GM21619 (cell line): Measurements from ENCODE around the gene RBM44.
A peak's percentile ranks its signal among the peaks of the same experiment; 100 is the strongest.
"Not testable (repeated sequence)": the region's sequence is repeated elsewhere in the genome, so short reads cannot be mapped to it uniquely, and the experiment has no call there.

Source experiments
- ATAC-seq: cut with Tn5 transposase; IDR thresholded peaks from one replicate; pipeline ENCODE4 v1.9.1; 2021; ENCODE audit not compliant: unreplicated experiment

The RBM44 gene

GRCh38 chr2:237857791-237858190 is 59.2 kb downstream of the RBM44 start:
- no peak for ATAC-seq

- peak; percentile 55 for ATAC-seq
Measured at GRCh38 chr2:237858294-237859081, 59.9 kb downstream of the RBM44 start.

- ATAC-seq = no peak
Measured at GRCh38 chr2:237859082-237859433, 60.5 kb downstream of the RBM44 start.

GRCh38 chr2:237859533-237860272 is 61.1 kb downstream of the RBM44 start, which contains the start of gene RAMP1:
TSS of gene RAMP1 (plus strand) at chr2:237859623. CDS start at chr2:237859676, 53 bp downstream.
- ATAC-seq = no peak

- ATAC-seq = no peak
Measured at GRCh38 chr2:237860273-237860935, 61.8 kb downstream of the RBM44 start.

GRCh38 chr2:237861875-237862527 is 63.4 kb downstream of the RBM44 start:
- no peak for ATAC-seq

GRCh38 chr2:237862528-237862895 is 63.9 kb downstream of the RBM44 start:
- ATAC-seq = no peak

GRCh38 chr2:237863102-237863511 is 64.5 kb downstream of the RBM44 start:
- no peak for ATAC-seq

GRCh38 chr2:237863689-237864443 is 65.3 kb downstream of the RBM44 start:
- ATAC-seq = no peak

GRCh38 chr2:237864444-237864931 is 65.9 kb downstream of the RBM44 start:
- ATAC-seq = no peak

- ATAC-seq = no peak
Measured at GRCh38 chr2:237864940-237865622, 66.5 kb downstream of the RBM44 start.

- no peak for ATAC-seq
Measured at GRCh38 chr2:237865623-237866041, 67.1 kb downstream of the RBM44 start.

- ATAC-seq = no peak
Measured at GRCh38 chr2:237866101-237866621, 67.6 kb downstream of the RBM44 start.

GRCh38 chr2:237867465-237867864 is 68.9 kb downstream of the RBM44 start:
- ATAC-seq = no peak

- not testable (repeated sequence) for ATAC-seq
Measured at GRCh38 chr2:237868074-237868473, 69.5 kb downstream of the RBM44 start.

GRCh38 chr2:237868631-237869342 is 70.2 kb downstream of the RBM44 start:
- ATAC-seq = no peak

GRCh38 chr2:237869343-237870102 is 70.9 kb downstream of the RBM44 start:
- ATAC-seq = no peak

- ATAC-seq = no peak
Measured at GRCh38 chr2:237870126-237870525, 71.5 kb downstream of the RBM44 start.
